ENCODE results near the gene HS3ST2.
"Not testable (repeated sequence)": the region's sequence is repeated elsewhere in the genome, so short reads cannot be mapped to it uniquely, and the experiment has no call there.

Gene HS3ST2

GRCh38 chr16:22885951-22886350, 72.0 kb downstream of the HS3ST2 start:
- DNase-seq, result no peak

GRCh38 chr16:22886927-22887326, 73.0 kb downstream of the HS3ST2 start:
- DNase-seq, result no peak

DNA sequence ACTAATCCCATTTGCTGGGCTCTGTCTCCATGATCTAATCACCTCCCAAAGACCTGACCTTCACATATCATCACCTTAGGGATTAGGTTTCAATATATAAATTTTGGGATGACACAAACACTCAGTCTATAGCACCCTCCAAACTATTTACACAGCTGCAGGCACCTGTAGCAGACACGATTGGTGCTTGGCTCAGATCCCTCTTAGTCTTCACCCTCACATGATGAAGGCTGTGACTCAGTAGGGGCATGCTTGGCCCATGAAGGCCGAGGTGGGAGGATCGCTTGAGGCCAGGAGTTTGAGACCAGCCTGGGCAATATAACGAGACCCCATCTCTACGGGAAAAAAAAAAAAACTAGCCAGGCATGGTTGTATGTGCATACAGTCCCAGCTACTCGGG, 73.5 kb downstream of the HS3ST2 start:
- no peak for DNase-seq

- no peak for DNase-seq
These were observed 74.8 kb downstream of the HS3ST2 start for GRCh38 chr16:22888791-22889190.

DNA sequence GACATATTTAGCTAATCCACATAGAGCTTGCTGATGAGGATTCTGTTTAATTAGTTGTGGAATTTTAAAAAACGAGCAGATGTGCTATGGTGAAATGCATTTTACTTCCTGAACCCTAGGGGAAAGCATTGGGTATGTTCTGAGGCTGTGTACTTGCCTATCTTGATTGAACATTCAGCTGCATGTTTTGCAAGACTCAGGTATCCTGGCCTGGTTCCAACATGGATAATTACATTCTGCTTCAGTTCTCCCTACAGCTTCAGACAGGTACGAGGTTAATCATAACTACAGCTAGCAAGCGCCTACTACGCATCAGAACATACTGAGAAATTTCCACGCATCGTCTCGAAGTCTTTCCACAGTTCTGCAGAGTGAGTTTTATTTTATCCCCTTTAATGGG, 77.0 kb downstream of the HS3ST2 start:
- no peak for DNase-seq

DNA sequence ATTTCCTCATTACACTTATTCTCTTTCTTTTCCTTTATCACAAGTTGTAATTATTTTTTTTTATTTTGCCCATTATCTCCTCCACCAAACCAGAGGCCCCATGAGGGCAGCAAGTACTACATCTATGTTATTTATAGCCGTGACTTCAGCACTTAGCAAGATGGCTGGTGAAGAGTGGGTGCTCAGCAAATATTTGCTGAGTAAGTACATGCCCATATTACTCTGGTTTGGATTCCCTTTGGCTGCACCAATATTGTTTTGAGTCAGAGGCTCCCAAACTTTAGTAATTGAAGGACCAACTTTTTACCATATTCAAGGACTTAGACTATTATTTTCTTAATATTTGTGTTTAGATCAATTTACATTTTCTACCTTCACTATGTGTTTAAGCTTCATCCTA, 83.2 kb downstream of the HS3ST2 start:
- DNase-seq, result no peak

DNA sequence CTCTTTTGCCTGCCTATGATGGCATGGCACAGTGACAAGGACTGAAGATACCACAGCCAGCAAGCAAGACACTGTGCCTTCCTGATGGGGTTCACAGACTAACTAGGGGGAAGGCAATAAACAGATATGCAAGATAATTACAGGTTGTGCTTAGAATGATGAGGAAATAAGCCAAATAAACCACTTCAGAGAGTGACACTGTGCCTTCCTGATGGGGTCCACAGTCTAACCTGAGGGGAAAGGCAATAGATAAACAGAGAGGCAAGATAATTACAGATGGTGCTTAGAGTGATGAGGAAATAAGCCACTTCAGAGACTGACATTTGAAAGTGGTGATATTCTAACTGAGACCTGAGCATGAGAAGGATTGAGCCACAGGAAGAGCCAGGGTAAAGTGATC, 84.2 kb downstream of the HS3ST2 start:
- DNase-seq, result no peak

GRCh38 chr16:22898874-22899348, 84.9 kb downstream of the HS3ST2 start:
- peak; percentile 61 to 65 for DNase-seq

- not testable (repeated sequence) for DNase-seq
These were observed 85.6 kb downstream of the HS3ST2 start for GRCh38 chr16:22899567-22899966.

- DNase-seq, result no peak
These were observed 86.9 kb downstream of the HS3ST2 start for GRCh38 chr16:22900863-22901262.

DNA sequence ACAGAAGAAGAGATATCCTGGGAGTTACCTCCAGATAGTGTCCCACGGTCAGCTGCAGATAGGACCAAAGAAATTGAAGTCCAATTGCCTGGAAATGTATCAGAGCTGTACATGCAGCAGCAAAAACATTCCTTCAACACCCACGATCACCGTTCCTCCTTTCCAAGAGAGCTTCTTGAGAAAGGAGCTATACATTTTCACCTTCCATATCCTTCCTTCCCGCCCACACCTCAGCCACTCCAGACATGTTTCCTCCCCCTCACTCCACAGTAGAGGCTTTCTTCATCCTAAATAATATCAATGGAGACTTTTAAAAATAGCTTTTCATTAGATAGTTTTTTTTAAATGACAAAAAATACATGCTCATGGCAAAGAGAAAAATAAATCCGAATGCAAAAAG, 87.6 kb downstream of the HS3ST2 start:
- no peak for DNase-seq

GRCh38 chr16:22903716-22904115, 89.8 kb downstream of the HS3ST2 start:
- DNase-seq, result no peak

DNA sequence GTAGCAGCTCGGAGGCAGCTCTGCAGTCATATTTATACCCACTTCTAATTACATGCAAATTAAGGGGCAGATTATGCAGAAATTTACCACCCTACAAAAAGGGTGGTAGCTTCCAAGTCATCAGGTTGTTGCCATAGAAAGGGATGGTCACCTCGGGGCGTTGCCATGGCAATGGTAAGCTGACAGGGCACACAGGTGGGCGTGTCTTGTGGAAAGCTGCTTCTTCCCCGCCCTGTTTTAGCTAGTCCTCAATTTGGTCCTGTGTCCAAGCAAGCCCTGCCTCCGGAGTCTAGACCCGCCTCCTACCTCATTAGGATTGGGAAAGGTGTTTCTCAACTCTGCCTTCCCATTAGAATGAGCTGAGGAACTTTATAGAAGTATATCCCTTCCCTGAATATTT, 98.7 kb downstream of the HS3ST2 start:
- no peak for DNase-seq

GRCh38 chr16:22915003-22915402, 101.0 kb downstream of the HS3ST2 start:
- DNase-seq, result no peak

DNA sequence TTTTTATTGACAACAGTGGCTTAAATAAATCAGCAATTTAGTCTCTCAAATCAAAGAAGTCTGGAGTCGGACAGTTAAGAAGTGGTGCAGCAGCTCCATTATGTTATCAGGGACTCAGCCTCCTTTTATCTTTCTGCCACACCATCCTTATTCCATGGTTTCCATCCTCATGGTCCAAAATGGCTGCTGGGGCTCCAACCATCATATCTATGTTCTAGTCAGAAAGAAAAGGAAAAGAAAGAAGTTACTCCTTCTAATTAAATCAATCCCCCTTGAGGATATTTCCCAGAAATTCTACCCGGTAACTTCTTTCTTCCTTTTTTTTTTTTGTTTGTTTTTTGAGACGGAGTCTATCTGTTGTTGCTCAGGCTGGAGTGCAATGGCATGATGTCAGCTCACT, 109.5 kb downstream of the HS3ST2 start:
- DNase-seq, result no peak

DNA sequence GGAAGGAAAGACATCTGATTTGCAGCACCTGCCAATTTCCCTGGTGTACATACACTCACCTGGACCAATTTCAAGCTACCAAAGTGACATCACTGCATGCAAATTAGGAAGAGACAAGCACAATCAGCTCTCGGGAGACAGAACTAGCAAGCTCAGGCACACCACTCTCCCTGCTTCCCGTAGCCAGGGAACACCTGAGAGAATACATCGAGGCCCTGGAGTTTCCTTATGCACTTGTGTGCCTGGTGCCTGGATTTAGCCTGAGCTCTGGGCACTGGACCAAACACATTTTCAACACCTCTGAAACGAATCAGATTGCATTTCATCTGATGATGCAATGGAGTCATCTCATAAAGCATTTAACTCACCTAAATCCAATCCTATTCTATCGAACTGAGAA, 110.5 kb downstream of the HS3ST2 start:
- no peak for DNase-seq

GRCh38 chr16:22926105-22926751, 112.3 kb downstream of the HS3ST2 start:
- DNase-seq, result no peak

- no peak for DNase-seq
These were observed 113.3 kb downstream of the HS3ST2 start for GRCh38 chr16:22927306-22927705.

- no peak for DNase-seq
These were observed 115.0 kb downstream of the HS3ST2 start for GRCh38 chr16:22928882-22929435.

DNA sequence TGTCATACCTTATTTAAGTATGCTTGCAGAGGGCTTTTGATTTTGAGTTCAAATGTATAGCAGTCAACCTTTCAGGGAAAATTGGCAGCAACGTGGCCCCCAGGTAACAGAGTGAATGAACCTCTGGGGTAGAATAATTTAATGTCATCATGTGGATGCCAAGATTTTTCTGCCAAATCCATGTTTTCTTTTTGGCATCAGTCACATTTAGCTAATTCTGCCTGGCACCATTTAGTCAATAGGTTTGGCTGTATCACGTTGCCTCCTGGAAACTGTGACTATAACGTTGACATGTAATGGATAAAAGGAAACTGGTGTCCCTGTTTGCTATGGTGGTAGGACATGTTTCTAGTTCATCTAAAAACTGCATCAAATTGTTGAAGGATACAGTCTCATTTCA, 115.5 kb downstream of the HS3ST2 start:
- no peak for DNase-seq

GRCh38 chr16:22932032-22932771, 118.2 kb downstream of the HS3ST2 start:
- DNase-seq, result no peak

DNA sequence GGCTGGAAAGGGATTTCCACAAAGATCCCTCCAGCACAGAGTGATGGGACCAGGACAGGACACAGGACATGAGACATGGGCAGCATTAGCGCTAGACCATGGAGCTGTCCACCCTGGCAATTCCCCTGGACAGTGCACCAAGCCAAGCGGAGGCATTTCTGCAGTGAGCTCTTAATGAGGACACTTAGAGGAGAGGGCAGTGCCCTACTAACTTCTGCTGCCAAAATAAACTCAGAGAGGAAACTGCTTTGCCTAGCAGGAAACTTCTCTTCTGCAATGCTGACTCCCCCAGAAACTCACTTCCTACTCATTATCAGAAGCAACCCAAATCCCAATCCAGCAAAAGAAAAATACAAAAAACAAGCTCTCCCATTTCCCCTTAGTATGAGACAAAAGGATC, 119.2 kb downstream of the HS3ST2 start:
- DNase-seq, result no peak

DNA sequence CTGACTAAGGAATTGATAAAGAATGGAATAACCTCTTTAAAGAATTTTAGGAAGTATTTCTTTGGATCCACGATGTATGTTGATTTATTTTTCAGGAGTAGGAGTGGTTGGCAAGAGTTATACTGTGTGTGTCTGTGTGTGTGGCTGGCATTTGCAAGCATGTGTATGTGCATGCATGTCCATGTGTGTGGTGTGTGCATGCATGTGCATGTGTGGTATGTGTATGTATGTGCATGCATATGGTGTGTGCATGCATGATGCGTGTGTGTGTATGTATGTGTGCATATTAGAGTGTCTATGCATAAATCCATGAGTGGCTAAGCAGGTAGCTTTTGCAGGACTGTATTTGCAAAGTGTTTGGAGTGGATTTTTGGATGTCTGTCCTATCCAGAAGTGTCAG, 120.8 kb downstream of the HS3ST2 start:
- no peak for DNase-seq

GRCh38 chr16:22937169-22937568, 123.2 kb downstream of the HS3ST2 start:
- DNase-seq, result no peak

Measured in activated T-cell treated with anti-CD3 and anti-CD28 coated beads, Interleukin-2, amount 50 U/mL, for 48 hours (primary cell).